ENCODE measurements around the gene MDP1.

Gene MDP1

GRCh38 chr14:24164518-24164991, 51.3 kb downstream of the MDP1 start:
- DNase-seq (ENCODE audit: insufficient read length, low spot score) (no peak), FAIRE-seq (no peak)
